ENCODE results near the gene SVIL. TPM values are rescaled to one million over a fixed set of nuclear protein-coding genes. Genes with fewer than 3 reads are reported as not detected.

The SVIL gene
- total RNA-seq, 1 experiment from 2014 or later = 147 TPM

DNA sequence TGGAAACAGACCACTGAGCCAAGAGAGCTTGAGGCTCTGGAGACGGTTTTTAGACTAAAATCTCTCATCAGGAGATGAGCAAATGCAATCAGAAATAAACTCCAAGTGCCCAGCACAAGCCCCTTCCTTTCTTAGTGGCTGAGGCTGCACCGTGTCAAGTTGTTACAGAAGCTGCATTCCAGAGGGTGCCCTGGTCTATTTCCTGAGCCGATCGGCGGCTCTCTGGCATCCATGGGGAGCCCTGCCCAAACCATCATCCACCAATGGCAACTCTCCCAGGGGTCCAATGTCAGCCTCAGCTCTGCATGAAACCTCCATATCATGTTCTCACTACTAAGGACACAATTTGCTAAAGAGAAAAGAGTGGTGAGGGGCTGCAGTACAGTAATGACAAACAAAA is 89.6 kb downstream of the SVIL start:
- DNase-seq = no peak
- Mint-ChIP-seq H3K27me3 (ENCODE audit: unreplicated experiment) (no peaks in the 10 kb centered on the region), H3K27ac (ENCODE audit: unreplicated experiment) (no peak overlapping the region), H3K9me3 (ENCODE audit: low read depth, unreplicated experiment) (no peaks in the 10 kb centered on the region), H3K4me3 (ENCODE audit: low read depth, unreplicated experiment) (no peak overlapping the region), H3K36me3 (ENCODE audit: insufficient read depth, unreplicated experiment) (peaks cover 34% of the 10 kb centered on the region), H3K4me1 (ENCODE audit: low read depth, unreplicated experiment) (peaks cover 12% of the 10 kb centered on the region)
- CTCF ChIA-PET = no interaction called here
- BruUV-seq (replicated peaks) = no TSS peak
- intact Hi-C loops (cut with micrococcal nuclease; ENCODE audit: unreplicated experiment) = no loop called here
- TF ChIP-seq, protein P1, sequence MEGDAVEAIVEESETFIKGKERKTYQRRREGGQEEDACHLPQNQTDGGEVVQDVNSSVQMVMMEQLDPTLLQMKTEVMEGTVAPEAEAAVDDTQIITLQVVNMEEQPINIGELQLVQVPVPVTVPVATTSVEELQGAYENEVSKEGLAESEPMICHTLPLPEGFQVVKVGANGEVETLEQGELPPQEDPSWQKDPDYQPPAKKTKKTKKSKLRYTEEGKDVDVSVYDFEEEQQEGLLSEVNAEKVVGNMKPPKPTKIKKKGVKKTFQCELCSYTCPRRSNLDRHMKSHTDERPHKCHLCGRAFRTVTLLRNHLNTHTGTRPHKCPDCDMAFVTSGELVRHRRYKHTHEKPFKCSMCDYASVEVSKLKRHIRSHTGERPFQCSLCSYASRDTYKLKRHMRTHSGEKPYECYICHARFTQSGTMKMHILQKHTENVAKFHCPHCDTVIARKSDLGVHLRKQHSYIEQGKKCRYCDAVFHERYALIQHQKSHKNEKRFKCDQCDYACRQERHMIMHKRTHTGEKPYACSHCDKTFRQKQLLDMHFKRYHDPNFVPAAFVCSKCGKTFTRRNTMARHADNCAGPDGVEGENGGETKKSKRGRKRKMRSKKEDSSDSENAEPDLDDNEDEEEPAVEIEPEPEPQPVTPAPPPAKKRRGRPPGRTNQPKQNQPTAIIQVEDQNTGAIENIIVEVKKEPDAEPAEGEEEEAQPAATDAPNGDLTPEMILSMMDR (IDR thresholded peaks at IDR 0.05; ENCODE audit: unreplicated experiment) = no peak

GRCh38 chr10:29543715-29544114 is 91.1 kb downstream of the SVIL start:
- no peak for DNase-seq
- H3K9me3 Mint-ChIP-seq (ENCODE audit: low read depth, unreplicated experiment) = no peaks in the 10 kb centered on the region
- H3K4me1 Mint-ChIP-seq (ENCODE audit: low read depth, unreplicated experiment) = peaks cover 20% of the 10 kb centered on the region
- H3K36me3 Mint-ChIP-seq (ENCODE audit: insufficient read depth, unreplicated experiment) = peaks cover 35% of the 10 kb centered on the region
- TF ChIP-seq, protein P1 (IDR thresholded peaks at IDR 0.05; ENCODE audit: unreplicated experiment) = no peak
- no peaks in the 10 kb centered on the region for H3K27me3 Mint-ChIP-seq (ENCODE audit: unreplicated experiment)
- intact Hi-C loops (cut with micrococcal nuclease; ENCODE audit: unreplicated experiment) = no loop called here
- BruUV-seq (replicated peaks) = no TSS peak
- peak overlapping the region; percentile 8 for H3K27ac Mint-ChIP-seq (ENCODE audit: unreplicated experiment)
- CTCF ChIA-PET = no interaction called here
- no peak overlapping the region for H3K4me3 Mint-ChIP-seq (ENCODE audit: low read depth, unreplicated experiment)

DNA sequence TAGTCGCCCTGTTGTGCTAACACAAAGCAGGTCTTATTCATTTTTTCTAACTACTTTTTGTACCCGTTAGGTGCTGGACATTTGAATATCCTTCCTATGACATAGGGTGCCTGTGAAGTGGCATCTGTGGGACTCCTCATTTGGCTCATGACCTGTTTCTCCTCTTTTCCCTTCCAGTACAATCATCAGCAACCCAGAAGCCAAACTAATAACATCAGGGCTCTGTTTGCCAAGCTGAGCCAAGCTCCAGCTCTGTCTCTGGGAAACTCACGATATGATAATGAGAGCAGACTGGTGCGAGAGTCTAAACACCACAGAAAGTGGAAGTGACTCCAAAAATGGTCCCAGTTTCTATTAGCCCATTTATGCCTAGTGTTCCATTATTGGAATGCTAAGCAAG is 92.0 kb downstream of the SVIL start:
- DNase-seq = no peak

DNA sequence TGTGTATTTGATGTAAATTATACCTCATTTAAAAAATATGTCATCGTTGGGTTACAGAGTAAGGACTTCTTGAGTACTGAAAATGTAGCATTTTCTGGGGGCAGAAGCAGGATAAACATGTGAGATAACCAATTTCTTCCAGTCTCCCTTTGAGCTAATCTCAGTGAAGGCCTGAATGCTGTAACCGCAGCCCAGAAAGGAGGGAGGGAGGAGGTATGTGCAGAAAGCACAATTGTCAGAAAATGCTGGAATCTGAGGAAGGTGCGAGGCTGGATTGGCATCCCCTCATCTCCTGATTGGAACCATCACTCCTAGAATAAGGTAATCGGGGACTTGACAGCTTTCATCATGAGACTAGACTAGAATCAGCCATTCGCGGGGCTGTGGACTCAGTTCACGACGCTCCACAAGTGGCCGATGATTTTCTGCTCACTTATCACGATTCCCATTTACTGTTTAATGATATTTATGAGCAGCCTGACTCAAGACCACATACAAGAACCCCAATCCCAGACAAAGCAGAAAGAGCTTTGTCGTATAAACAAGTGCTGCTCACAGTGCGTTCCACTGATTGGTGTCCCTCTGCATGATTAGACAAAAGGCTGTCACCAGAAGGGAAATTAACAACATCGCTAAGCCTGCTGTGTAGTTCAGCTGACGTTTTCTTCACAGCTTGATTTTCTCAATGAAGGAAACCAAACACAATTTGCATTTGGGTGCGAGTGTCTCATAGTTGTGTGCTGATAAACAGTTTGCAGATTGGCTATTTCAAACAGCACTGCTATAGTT is 93.2 kb downstream of the SVIL start:
- peaks cover 31% of the 10 kb centered on the region for H3K36me3 Mint-ChIP-seq (ENCODE audit: insufficient read depth, unreplicated experiment)
- intact Hi-C loops (cut with micrococcal nuclease; ENCODE audit: unreplicated experiment) = no loop called here
- DNase-seq = no peak
- TF ChIP-seq, protein P1 (IDR thresholded peaks at IDR 0.05; ENCODE audit: unreplicated experiment) = no peak
- no peak overlapping the region for H3K4me3 Mint-ChIP-seq (ENCODE audit: low read depth, unreplicated experiment)
- no peaks in the 10 kb centered on the region for H3K9me3 Mint-ChIP-seq (ENCODE audit: low read depth, unreplicated experiment)
- peaks cover 20% of the 10 kb centered on the region for H3K4me1 Mint-ChIP-seq (ENCODE audit: low read depth, unreplicated experiment)
- BruUV-seq (replicated peaks) = no TSS peak
- no peak overlapping the region for H3K27ac Mint-ChIP-seq (ENCODE audit: unreplicated experiment)
- H3K27me3 Mint-ChIP-seq (ENCODE audit: unreplicated experiment) = no peaks in the 10 kb centered on the region
- CTCF ChIA-PET = no interaction called here

More for the DNA sequence above, 92.0 kb downstream of the SVIL start:
- H3K36me3 Mint-ChIP-seq (ENCODE audit: insufficient read depth, unreplicated experiment) = peaks cover 35% of the 10 kb centered on the region
- H3K27me3 Mint-ChIP-seq (ENCODE audit: unreplicated experiment) = no peaks in the 10 kb centered on the region
- intact Hi-C loops (cut with micrococcal nuclease; ENCODE audit: unreplicated experiment) = no loop called here
- TF ChIP-seq, protein P1 (IDR thresholded peaks at IDR 0.05; ENCODE audit: unreplicated experiment) = no peak
- H3K27ac Mint-ChIP-seq (ENCODE audit: unreplicated experiment) = no peak overlapping the region
- no peak overlapping the region for H3K4me3 Mint-ChIP-seq (ENCODE audit: low read depth, unreplicated experiment)
- no peaks in the 10 kb centered on the region for H3K9me3 Mint-ChIP-seq (ENCODE audit: low read depth, unreplicated experiment)
- peaks cover 20% of the 10 kb centered on the region for H3K4me1 Mint-ChIP-seq (ENCODE audit: low read depth, unreplicated experiment)
- BruUV-seq (replicated peaks) = no TSS peak
- CTCF ChIA-PET = no interaction called here

All from Calu3 (cell line).